ENCODE results near the gene DYRK2.

The DYRK2 gene

GRCh38 chr12:67709367-67709954 is 60.9 kb downstream of the DYRK2 start:
- DNase-seq: no peak

- DNase-seq: no peak
Observed at GRCh38 chr12:67710582-67710981, 62.0 kb downstream of the DYRK2 start.

GRCh38 chr12:67712011-67712410 is 63.5 kb downstream of the DYRK2 start:
- no peak for DNase-seq

GRCh38 chr12:67714648-67715047 is 66.1 kb downstream of the DYRK2 start:
- DNase-seq: no peak
